Measurements from ENCODE around the gene ZNF668. TPM values are rescaled to one million over a fixed set of nuclear protein-coding genes. Genes with fewer than 3 reads are reported as not detected.
"Not testable (repeated sequence)": the region's sequence is repeated elsewhere in the genome, so short reads cannot be mapped to it uniquely, and the experiment has no call there.

Gene ZNF668
- total RNA-seq, 2 donors from 2014 or later = 12.1 to 14.6 TPM

DNA sequence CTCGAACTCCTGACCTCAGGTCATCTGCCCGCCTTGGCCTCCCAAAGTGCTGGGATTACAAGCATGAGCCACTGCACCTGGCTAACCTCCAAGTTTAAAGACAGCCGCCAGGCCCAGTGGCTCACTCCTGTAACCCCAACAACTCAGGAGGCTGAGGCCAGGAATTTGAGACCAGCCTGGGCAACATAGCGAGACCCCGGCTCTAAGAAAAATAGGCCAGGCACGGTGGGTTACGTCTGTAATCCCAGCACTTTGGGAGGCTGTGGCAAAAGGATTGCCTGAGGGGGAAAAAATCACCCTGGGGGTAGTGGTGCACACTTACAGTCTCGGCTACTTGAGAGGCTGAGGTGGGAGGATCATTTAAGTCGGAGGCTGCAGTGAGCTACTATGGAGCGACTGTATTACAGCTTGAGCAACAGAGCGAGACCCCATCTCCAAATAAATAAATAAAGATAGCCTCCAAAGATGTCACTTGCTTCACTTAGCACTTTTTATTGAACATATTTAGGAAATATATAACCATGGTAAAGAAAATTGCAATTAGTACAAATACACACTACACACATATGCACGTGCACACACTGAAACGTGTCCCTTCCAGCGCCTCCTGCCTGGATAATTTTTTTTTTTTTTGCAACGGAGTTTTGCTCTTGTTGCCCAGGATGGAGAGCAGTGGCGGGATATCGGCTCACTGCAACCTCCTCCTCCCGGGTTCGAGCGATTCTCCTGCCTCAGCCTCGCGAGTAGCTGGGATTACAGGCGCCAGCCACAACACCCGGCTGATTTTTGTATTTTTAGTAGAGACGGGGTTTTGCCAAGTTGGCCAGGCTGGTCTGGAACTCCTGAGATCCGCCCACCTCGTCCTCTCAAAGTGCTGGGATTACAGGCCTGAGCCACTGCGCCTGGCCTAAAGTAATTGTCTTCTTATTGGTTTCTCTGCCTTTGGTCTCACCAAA, 32.7 kb upstream of the ZNF668 start:
- DNase-seq (ENCODE audit: low spot score) = no peak
- intact Hi-C loops (cut with DNase I) = no loop called here

DNA sequence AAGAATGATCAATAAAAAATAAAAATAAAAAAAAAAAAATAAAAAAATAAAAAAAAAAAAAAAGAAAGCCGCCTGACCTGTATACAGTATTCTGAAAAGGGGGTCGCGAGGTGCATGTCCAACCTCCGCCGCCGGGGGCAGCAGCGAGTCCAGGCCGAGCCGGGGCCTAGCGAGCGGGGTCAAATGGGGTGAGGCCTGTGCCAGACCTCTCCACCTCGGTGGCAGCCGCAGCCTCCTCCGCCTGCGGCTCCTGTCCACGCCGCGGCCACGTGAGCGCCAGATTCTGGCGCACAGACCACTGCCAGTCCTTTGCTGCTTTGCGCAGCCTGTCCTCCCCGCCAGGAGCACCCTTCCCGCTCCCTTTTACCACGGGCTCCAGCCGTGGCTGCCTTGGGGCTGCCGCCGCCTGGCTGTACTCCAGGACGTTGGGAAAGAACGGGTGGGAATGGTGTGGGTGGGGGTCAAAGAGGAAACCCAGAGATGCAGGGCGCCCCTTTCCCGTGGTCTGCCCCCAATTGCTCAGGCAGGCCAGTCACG, 31.7 kb upstream of the ZNF668 start:
- DNase-seq (ENCODE audit: low spot score) = peak; percentile 95
- intact Hi-C loops (cut with DNase I) = no loop called here

DNA sequence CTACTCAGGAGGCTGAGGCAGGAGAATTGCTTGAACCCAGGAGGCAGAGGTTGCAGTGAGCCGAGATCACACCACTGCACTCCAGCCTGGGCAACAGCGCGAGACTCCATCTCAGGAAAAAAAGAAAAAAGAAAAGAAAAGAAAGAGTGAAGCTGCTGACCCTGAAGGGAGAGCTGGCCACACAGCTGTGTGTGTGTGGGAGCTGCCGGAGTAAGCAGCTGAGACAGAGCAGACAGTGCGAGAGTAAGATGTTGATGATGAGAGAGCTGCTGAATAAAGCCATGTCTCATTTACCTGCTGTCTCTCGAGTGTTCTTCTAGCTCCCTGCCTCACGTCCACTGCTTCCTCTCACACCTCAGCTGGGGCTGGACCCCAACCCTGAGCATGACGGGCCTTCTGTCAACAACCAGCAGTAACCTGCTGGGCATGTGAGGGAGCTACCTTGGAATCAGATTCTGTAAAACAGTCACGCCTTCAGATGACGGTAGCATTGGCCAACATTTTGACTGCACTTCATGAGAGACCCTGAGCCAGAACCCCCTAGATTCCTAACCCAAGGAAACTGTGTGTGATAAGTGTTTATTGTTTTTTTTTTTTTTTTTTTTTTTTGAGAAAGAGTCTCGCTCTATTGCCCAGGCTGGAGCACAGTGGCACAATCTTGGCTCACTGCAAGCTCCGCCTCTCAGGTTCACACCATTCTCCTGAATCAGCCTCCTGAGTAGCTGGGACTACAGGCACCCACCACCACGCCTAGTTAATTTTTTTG, 27.0 kb upstream of the ZNF668 start:
- DNase-seq (ENCODE audit: low spot score); intact Hi-C loops (cut with DNase I): not testable (repeated sequence)

DNA sequence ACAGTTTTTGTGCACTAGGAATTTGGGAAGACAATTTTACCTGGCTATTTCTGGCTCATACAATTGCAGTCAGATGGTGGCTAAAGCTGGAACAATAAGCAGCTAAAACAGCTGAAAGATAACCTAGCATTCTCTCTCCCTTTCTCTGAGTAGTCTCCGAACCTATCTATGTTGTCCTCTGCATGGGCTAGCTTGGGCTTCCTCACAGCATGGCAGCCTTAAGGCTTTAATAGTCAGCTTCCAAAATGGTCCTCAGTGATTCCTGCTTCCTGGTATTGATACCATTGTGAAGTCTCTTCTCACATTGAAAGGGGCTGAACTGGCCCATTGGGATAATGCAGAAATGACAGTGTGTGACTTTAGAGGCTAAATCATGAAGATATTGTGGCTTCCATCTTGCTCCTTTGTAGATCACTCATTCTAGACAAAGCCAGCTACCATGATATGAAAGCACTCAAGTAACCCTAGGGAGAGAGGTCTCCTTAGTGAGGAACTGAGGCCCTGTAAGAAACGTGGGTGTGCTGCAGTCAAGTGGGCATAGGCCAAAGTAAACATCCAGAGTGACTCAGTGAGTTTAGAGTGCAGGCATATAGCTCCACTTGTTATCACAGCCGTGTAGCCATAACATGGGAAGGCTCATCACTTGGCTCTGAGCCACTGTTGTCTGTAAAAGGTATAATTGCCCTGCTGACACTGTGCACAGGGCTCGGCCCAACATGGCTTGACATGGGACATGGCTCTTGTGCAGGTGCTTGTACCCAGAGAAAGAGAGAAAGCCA, 26.0 kb upstream of the ZNF668 start:
- intact Hi-C loops (cut with DNase I) = loop anchor here in 1 of 2 donors (10.0 kb wide), 1 partner anchor 115 kb away; the partner anchor contains the start of gene HSD3B7
- DNase-seq (ENCODE audit: low spot score) = no peak

DNA sequence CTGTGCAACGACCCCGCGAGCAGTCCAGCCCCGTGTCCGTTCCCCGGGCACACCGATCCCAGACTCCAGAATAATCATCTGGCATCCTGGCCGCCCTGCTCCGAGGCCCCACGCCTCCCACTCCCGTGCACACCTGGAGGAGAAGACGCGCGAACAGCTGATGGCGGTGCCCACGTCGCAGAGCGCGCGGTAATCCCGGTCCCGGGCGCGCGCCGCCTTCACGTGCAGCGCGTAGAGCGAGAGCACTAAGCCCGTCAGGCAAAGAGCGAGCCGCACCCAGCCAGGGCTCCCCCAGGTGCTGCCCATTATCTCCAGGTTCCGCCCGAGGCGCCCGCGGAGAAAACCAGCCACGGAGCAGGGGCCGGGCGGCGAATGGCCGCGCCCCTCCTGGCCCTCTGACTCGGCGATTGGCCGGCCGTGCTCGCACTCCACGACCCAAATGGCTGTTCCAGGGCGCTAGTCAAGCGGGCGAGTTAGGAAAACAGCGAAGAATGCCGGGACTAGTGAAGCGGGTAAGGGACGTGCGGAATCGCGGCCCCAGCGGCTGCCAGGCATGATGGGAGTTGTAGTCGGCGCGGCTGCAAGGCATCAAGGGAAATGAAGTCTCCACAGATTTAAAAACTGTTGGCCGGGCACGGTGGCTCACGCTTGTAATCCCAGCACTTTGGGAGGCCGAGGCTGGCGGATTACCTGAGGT, 20.5 kb upstream of the ZNF668 start, which contains the start of gene VKORC1:
TSS of gene VKORC1 (minus strand) at position 374 of the 697 bp plus-strand sequence. CDS start at position 306, 68 bp downstream.
- intact Hi-C loops (cut with DNase I) = loop anchor here in 1 of 2 donors (10.0 kb wide), 1 partner anchor 110 kb away; the partner anchor contains the start of gene HSD3B7

DNA sequence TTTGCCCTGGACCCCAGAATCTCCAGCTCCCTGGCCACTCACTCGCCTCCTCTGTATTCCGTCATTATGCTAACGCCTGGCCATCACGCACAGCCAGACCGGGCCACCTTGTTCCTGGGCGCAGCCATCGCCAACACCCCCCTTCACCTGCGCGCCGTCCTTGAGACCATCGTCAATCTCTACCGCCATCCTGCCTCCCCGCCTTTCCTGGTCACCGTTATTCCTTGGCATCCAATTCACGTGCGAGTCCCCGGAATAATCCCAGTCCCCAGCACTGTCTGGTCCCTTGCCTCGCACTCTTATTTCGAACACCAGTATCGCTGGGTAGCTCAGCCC, 20.0 kb upstream of the ZNF668 start:
- intact Hi-C loops (cut with DNase I) = loop anchor here in 1 of 2 donors (10.0 kb wide), 1 partner anchor 109 kb away; the partner anchor contains the start of gene HSD3B7
- DNase-seq (ENCODE audit: low spot score) = no peak

More for the DNA sequence above, 20.5 kb upstream of the ZNF668 start, which contains the start of gene VKORC1:
- DNase-seq (ENCODE audit: low spot score) = peak; percentile 99

DNA sequence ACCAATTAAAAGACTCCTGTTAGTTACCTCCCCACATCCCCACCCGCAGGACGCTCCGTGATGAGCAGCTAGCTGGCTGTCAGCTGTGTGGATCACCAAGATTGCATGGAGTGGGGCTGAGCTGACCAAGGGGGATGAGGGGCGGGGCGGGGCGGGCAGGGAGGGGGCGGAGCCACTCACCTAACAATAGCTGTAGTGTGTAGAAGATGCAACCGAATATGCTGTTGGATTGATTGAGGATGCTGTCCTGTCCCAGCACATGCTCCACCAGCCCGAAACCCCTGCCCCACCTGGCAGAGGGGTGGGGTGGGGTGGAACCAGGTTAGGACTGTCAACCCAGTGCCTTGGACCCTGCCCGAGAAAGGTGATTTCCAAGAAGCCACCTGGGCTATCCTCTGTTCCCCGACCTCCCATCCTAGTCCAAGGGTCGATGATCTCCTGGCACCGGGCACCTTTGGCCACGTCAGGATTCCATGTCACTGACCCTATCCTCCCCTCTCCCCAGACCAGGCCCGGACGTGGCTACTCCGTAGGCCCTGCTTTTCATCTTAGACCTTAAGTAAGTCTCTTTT, 19.2 kb upstream of the ZNF668 start:
- peak; percentile 72 for DNase-seq (ENCODE audit: low spot score)
- intact Hi-C loops (cut with DNase I) = loop anchor here in 1 of 2 donors (10.0 kb wide), 1 partner anchor 108 kb away; the partner anchor contains the start of gene HSD3B7

DNA sequence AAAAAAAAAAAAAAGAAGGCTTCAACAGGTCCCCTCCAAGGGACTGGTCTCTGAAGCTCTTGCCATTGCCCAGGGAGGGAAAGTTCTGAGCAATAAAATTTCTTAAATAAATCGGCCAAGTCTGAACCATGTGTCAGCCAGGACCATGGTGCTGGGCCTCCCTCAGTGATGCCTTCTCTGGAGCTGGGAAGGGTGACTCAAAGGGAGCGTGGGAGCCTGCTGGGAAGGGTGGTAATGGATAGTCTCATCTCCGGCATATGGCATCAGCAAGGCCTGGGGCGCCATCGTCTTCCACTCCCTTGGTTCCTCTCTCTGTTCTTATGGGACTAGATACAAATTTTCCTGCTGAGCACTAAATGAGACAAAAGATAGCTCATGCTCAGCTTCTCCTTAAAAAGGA, 18.3 kb upstream of the ZNF668 start:
- intact Hi-C loops (cut with DNase I) = loop anchor here in 1 of 2 donors (10.0 kb wide), 1 partner anchor 108 kb away; the partner anchor contains the start of gene HSD3B7

DNA sequence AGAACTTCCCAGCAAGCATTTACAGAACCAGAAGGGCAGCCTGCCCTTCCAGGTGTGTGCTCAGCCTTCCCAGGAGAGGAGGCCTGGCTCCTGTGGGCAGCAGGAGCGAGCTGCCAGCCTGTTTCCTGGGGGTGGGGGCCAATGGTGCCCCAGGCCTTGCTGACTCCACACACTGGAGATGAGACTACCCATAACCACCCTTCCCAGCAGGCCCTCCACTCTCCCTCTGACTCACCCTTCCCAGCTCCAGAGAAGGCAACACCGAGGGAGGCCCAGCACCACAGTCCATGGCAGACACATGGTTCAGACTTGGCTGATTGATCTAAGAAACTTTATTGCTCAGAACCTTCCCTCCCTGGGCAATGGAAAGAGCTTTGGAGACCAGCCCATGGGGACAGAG, 16.5 kb upstream of the ZNF668 start:
- peak; percentile 50 for DNase-seq (ENCODE audit: low spot score)
- intact Hi-C loops (cut with DNase I) = loop anchor here in 1 of 2 donors (10.0 kb wide), 1 partner anchor 106 kb away; the partner anchor contains the start of gene HSD3B7

More for the DNA sequence above, 18.3 kb upstream of the ZNF668 start:
- DNase-seq (ENCODE audit: low spot score) = peak; percentile 76

DNA sequence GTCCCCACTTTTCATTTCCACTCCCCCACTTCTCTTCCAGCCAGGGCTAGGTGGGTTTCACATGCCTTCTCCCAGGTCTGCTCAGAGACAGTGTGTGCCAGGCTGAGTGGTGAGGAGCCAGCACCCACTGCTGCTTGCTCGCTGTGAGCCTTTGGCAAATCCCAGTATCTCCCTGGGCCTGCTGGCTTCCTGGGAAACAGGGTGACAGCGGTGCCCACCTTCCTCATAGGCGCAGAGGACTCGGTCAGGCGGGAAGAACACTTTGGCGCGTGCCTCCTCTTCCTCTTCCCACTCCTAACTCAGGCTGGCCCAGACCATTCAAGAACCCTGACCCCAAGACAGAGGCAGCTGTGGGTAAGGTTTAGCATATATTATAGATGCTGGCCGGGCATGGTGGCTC, 15.2 kb upstream of the ZNF668 start:
- intact Hi-C loops (cut with DNase I) = loop anchor here in 1 of 2 donors (10.0 kb wide), 1 partner anchor 374 kb away; no protein-coding TSS in a partner anchor
- DNase-seq (ENCODE audit: low spot score) = no peak

DNA sequence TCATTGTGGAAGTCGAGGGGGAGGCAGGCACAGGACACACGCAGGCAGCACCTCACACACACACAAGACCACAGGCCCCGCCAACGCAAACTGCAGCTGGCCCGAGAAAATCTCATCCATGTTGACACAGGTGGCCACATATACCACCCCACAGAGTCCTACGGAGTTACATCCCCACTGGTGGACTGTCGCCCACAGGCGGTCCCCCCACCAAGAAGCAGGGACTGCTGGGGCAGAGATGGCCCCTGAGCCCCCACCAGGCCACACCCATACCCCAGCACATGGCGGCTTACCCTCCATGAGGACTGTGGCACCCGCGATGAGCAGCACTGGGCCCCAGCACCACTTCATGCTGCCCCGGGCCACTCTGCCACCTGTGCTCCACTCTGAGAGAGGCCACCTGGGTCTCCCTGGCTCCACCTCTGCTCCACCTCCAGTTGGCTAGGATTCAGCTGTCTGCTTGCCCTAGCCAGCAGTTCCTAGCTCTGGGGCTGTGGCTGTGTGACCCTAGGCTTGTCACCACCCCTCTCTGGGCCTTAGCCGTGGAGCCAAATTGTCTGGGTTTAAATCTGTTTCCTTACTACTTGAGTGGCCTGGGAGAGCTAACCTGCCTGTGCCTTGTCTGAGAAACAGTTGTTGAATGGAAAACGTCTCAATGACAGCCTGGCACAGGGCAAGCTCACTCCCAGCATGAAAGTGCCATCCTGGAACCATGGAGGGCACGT, 14.6 kb upstream of the ZNF668 start, which contains the start of gene PRSS53:
TSS of gene PRSS53 (minus strand) at position 485 of the 725 bp plus-strand sequence. CDS start at position 351, 134 bp downstream.
- no peak for DNase-seq (ENCODE audit: low spot score)

DNA sequence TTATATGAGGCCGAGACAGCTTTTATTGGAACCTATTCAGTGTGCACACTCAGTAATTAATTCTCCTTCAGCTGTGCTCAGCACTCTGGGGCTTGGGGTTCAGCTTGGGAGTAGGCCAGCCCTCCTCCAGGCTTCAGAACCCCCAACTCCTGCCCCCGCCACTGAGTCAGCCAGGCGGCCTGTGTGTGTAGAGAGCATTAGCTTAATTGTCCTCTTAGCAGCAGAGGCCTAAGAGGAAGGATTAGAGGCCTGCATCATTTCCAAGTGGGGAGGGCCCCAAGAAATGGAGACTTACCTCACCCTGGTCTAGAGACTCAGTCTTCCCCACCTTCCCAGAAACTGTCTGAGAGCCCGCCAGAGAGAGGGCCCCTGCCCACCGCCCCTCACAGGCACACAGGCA, 13.9 kb upstream of the ZNF668 start:
- intact Hi-C loops (cut with DNase I) = loop anchor here in 1 of 2 donors (10.0 kb wide), 1 partner anchor 373 kb away; no protein-coding TSS in a partner anchor
- DNase-seq (ENCODE audit: low spot score) = no peak

More for the DNA sequence above, 14.6 kb upstream of the ZNF668 start, which contains the start of gene PRSS53:
- intact Hi-C loops (cut with DNase I) = loop anchor here in 1 of 2 donors (10.0 kb wide), 1 partner anchor 374 kb away; no protein-coding TSS in a partner anchor

DNA sequence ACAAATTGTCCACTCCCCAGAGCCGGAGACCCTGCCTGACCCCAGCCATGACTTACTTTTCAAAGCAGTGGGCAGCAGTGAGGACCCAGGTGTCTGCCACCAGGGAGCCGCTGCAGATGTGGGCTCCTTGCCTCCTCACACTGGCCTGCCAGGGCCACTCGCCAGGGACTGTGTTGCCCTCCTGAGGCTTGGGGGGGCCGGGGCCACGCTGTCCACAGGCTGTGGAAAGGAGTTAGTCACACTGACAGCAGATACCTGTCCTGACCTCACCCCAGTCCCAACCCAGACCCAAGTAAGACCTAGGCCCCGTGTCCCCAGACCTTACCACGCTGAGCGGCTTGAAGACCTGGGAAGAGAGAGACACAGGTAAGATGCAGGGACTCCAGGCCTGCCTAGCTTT, 13.4 kb upstream of the ZNF668 start:
- intact Hi-C loops (cut with DNase I) = loop anchor here in 1 of 2 donors (10.0 kb wide), 1 partner anchor 373 kb away; no protein-coding TSS in a partner anchor
- no peak for DNase-seq (ENCODE audit: low spot score)

DNA sequence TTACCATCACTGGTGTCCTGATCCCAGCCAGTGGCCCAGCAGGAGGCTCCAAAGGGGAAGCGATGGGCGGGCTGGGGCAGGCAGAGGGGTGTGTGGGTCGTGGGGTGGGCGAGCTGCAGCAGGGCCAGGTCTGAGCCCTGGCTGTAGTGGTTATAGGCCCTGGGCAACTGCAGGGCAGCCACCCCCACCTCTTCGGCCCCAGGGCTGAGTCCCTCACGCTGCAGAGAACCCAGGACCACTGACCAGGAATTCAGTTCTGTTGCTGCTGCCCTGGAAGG, 12.5 kb upstream of the ZNF668 start:
- DNase-seq (ENCODE audit: low spot score) = no peak
- intact Hi-C loops (cut with DNase I) = loop anchor here in 1 of 2 donors (10.0 kb wide), 1 partner anchor 372 kb away; no protein-coding TSS in a partner anchor

DNA sequence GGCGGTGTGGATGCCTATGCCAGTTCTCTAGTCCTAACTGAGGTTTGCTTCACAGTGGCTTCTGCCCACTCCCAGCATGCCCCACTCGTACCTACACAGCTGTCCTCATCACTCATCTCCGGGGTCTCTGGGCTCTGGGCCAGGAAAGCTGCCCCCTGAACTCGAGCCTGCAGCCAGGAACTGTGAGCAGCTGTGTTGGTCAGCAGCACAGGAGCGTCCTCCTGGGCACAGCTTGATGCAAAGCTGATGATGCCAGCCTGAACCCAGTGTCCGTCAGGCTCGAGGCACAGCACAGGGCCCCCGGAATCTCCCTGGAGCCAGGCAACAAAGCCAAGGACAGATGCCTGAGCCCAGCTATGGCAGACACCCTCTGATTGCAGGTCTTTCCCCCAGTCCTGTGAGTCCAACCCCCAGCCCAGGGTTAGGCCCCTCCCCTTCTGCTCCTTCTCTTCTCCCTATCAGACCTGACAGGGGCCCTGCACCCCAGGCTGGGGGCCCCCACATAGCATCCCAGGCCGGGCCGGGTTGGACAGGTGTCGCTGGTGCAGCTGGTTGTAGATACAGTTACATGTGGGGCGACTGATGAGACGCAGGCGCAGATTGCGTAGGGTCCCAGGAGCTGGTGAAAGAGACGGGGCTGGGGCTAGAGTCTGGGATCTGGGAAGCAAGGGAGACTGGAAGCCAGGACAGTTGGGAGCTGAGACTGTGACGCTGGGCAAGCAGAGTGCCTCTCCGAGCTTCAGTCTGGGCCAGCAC, 12.0 kb upstream of the ZNF668 start:
- no peak for DNase-seq (ENCODE audit: low spot score)
- intact Hi-C loops (cut with DNase I) = loop anchor here in 1 of 2 donors (10.0 kb wide), 1 partner anchor 371 kb away; no protein-coding TSS in a partner anchor

DNA sequence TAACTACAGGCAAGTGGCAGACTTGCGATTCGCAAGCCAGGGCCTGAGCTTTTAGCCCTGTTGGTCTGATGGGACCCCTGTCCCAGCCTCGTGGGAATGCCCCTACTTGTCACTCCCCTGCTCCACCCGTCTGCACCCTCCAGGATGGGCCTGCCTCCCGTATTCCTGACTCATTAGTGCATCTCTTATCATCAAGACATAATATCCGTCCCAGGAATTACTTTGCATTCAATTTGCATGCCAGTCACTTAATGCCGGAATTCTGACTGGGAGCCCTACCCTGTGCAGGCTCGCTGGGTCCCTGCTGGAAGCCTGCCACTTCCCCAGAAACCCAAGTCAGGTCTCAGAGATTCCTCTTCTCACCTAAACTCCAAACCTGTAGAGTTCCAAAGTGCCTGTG, 11.4 kb upstream of the ZNF668 start:
- no peak for DNase-seq (ENCODE audit: low spot score)
- intact Hi-C loops (cut with DNase I) = loop anchor here in 1 of 2 donors (10.0 kb wide), 1 partner anchor 371 kb away; no protein-coding TSS in a partner anchor
